Lower leg skin (tissue), 3 donors: ENCODE measurements around the gene STX8.

ENCODE experiments used
- POLR2A ChIP-seq, 2 donors: fragments of 450-650 bp; IDR thresholded peaks; one replicate each; pipeline ENCODE4 v1.6.1; 2016 to 2017; ENCODE audit warnings: antibody characterized with exemption in 2 of 2, mild to moderate bottlenecking in 1 of 2, moderate library complexity in 1 of 2
- TF ChIP-seq, protein P1 (sequence below), 3 donors: fragments of 450-650 bp; IDR thresholded peaks; one replicate each; pipeline ENCODE4 v1.5.1; 2016; ENCODE audit warnings: antibody characterized with exemption in 3 of 3, mild to moderate bottlenecking in 3 of 3, moderate library complexity in 2 of 3

DNA sequence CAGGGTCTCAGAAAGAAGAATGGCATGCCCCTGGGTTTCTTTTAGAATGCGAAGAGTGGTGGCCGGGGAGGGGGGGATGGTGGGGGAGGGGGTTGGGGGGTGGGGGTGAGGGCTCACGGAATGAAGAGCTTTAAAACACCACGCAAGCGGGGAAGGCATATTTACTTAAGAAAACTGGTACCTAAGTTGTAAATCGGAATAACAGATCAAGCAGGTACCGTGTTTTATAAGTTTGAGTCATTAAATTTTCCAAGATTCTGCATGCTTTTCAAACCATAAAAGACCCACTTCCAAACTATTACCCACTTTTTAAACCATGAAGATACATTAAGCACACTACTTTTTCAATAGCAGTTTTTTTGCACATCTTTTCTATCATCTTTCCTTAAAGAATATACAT, 130.2 kb downstream of the STX8 start:
- TF ChIP-seq, protein P1, sequence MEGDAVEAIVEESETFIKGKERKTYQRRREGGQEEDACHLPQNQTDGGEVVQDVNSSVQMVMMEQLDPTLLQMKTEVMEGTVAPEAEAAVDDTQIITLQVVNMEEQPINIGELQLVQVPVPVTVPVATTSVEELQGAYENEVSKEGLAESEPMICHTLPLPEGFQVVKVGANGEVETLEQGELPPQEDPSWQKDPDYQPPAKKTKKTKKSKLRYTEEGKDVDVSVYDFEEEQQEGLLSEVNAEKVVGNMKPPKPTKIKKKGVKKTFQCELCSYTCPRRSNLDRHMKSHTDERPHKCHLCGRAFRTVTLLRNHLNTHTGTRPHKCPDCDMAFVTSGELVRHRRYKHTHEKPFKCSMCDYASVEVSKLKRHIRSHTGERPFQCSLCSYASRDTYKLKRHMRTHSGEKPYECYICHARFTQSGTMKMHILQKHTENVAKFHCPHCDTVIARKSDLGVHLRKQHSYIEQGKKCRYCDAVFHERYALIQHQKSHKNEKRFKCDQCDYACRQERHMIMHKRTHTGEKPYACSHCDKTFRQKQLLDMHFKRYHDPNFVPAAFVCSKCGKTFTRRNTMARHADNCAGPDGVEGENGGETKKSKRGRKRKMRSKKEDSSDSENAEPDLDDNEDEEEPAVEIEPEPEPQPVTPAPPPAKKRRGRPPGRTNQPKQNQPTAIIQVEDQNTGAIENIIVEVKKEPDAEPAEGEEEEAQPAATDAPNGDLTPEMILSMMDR (IDR thresholded peaks at IDR 0.05) = no peak
- TF ChIP-seq POLR2A (IDR thresholded peaks at IDR 0.05) = no peak
